Stimulated activated naive CD4-positive, alpha-beta T cell (primary cell): ENCODE results near the gene RRAGD.

Experiments used
- DNase-seq, 6 experiments: peaks; one replicate each; lab custom pipeline; 2025; lab: John Stamatoyannopoulos, UW

RRAGD gene

DNA sequence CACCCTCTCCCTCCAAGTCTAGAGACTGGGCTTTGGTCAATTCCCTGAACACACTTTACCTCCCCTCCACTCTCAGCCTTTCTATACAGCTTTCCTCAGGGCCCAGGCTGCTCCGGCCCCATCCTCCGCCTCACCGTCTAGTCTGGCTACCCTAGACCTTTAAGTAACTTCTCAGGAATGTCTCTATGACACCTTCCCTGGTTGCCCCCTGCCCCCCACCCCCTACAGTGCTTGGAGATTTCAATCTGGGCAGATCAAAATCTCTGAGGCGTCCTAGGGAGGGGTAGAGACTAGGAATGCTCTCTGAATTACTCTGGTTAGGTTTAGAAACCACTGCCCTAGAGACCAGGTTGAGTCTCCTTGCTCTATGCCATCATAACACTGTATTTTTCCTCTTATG lies 65.6 kb downstream of the RRAGD start:
- DNase-seq: no peak

DNA sequence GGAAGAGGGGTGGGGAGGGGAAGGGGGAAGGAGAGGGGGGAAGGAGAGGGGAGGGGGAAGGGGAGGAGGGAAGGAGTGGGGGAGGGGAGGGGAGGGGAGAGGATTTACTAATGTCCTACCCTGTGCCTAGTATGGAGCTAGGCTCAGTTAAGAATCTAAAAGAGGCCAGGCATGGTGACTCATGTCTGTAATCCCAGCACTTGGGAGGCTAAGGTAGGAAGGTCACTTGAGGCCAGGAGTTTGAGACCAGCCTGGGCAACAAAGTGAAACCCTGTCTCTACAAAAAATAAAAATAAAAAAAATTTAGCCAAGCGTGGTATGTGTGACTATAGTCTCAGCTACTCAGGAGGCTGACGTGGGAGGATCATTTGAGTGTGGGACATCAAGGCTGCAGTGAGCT lies 72.5 kb downstream of the RRAGD start:
- no peak for DNase-seq

DNA sequence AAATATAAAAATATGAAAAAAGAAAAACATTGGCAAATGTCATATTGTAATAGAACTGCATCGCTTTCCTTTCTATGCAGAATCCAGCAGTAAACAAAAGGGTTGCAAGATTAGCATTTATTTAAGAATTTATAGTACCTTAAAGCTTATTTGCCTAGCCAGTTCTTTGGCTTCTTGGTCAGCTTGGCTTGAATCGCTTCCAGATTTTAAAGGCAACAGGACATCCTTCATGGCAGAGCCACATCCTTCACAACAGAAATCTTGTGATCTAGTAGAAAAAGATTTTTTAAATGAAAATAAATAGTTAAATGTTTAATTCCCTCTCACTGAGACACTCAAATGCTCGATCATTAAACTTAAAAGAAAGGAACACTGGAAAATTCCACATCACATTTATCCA lies 76.9 kb downstream of the RRAGD start:
- DNase-seq: no peak

DNA sequence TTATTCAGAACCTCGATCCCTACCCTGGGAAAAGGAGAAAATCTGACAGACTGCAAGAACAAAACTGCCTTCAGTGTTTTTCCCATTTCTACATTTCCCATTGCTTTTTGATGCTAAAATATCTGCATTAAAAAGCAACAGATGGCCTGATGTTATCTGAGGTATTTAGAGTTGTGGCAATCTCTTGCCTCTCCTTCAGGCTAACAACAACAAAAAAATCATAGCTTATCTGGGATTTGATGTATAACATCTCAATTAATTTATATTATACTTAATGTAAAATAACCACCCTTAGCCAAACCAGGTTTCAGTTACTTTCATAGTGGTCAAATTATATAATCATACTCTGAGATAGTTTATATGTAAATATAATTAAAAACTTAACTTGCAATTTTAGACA lies 81.2 kb downstream of the RRAGD start:
- DNase-seq: no peak

DNA sequence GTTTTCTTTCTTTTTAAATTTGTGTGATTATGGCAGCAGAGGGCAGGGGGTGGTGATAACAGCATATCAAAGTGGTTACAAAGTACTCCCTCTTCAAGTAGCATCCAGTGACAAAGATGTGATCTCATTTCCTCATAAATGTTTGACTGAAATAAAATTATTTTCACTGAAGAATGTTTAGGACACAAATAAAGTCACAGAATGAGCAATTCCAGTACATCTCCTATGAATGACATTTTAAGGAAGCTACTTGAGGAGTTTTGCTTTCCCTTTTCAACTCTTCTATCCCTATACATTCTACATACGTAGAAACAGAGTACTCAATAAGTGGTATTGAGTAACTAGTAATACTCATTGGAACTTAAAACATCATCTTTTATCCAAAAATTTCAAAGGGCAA lies 83.1 kb downstream of the RRAGD start:
- DNase-seq: no peak

DNA sequence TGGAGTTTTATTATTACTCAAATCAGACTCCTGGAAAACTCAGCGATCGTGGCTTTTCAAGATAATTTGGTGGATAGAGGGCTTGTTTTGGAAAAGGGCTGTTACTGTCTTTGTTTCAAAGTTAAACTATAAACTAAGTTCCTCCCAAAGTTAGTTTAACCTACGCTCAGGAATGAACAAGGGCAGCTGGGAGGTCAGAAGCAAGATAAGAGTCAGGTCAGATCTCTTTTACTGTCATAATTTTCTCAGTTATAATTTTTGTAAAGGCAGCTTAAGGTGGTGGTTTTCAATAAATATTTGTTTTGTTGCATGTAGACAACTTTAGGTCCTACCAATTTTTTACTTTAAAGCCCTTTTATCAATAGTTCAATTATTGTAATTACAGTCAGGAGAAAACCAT lies 87.8 kb downstream of the RRAGD start:
- no peak for DNase-seq

DNA sequence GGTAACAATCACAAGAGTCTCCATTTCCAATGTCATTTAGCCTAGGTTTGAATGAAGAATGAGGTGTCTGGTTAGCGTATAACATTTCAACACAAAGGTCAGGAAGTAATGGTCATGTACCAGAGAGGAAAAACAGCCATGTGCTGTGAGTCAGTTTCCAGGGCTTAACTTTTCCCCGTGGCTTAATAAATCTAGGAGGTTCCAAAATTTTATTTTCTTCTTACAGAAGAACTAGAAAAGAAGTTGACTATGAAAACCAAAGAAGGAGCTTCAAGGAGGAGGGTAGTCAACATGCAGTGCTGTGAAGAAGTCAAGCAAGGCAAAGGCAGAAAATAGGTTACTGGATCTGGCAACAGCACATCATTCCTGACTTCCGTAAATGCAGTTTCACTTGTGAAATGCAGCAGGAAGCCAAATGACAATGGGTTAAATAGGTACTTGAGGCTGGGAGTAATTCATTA lies 88.5 kb downstream of the RRAGD start:
- no peak for DNase-seq

DNA sequence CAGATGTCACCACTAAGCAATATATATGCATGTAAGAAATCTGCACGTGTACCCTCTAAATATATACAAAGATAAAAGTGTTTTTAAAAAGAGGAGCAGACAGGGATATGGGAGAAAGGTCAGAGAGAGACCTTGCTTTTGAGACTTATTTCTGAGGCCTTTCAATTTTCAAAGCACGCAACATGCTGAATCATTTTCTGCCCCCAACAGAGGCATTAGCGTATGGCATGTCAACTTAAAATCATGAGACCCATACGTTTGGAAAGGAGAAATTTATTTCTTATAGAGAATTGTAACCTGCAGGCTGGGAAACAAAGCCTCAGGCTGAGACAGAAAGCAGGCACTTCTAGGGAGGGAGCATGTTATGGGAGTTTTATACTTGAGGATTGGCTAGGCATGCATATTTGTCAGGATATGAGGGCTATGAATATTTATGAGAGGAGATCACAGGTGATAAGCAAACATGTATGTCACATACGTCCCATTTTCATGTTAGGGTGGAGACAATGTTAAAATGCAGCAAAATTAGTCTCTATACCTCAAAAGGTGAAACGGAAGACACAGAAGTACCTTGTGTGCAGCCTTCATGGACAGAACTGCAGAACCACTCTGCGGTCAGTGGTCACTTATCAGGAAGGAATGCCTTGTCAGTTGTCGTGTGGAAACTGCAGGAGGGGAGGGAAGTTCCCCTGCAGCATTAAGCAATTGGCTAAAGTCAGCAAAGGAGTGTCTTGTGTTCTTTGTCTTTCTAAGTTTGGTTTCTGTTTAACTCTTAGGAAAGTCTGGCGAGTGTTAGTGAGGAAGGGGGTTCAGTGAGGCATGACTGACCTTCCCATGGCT lies 90.7 kb downstream of the RRAGD start:
- DNase-seq: no peak

DNA sequence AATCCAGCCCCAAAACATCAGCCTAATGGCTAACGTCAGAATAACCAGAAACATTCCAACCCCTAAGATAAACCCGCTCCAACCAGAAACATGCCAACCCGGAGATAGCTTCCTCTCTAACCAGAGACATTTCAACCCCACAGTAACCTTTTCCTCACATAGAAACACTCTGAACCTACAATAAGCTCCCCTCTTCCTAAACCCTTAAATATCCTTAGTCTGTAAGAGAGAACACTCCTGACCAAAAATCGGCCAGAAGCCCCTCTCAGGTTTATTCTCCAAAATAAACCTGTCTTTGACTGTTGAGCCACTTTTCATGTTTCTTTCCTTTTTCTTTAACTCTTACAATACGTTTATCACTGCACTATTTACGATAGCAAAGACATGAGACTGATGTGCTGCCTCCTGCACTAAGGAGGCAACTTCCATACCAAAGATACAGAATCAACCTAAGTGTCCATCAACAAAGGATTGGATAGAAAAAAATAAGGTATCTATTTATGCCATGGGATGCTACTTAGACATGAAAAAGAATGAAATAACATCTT lies 92.0 kb downstream of the RRAGD start:
- DNase-seq: no peak

DNA sequence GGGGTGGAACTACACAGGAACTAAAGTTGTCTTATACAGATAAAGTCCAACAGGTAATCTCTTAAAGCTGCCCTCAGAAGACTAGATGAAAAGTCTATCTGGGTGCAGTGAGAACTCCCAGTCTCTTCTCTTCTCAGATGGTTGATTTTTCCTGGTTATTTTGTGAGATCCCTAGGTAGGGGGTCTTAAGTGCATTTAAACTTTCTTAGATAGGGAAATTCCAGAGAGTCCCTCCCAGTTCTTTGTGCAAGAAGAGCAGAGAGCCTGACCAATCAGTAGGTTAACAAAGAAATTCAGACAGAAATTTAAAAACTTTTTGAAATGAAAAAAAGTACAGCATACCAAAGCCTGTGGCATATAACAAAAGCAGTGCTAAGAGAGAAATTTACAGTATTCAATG lies 95.0 kb downstream of the RRAGD start:
- DNase-seq: no peak

DNA sequence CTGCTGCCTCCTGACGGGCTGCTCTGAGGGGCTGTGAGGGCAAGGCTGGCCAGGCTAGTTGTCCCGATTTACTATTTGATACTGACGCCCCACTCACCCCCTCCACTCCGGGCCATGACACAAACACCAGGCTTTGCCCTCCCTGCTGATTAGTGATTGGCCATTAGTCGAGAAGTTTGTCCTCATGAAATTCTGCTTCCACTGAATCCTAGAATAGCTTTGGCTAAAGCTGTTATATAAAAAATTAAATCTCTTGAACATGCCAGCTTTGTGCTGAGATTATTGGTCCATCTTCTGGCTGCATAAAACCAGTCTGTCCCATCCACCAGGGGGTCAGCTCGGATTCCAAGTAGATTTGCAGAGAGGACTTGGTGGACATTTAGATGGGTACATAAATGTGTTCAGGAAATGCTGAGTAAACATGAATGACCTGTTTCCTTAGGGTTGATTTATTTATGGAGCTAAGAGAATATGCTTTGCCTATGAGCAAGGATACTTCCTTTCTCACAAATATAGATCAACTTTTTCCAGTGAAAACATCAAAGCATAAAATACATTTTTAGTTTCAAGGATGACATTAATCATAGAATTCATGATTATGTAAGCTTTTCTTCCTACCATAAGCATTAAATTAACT lies 96.7 kb downstream of the RRAGD start, which contains the start of gene GABRR2:
GABRR2 (minus strand) TSS at position 51 of the 637 bp plus-strand sequence. CDS start 134 bp downstream, outside the sequence.
- DNase-seq: no peak

DNA sequence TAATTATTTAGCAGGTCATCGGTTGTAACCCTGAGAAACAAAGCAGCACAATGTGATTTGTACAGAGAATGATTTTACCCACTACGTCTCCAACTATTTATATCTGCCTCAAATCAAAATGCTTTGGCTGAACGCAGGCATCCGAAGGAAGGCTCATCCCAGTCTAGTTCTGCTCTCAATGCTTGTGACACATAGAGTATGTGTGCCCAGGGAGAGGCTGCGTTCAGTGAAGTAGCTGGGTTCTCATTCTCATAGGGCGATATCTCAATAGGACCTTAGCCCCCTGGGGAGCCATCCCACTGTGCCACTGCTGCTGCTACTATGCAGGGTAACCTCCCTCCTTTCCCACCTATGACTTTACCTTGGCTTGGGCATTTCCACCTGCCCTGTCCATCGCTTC lies 97.4 kb downstream of the RRAGD start:
- no peak for DNase-seq
